HG03097 (cell line): ENCODE data around the gene ZBTB39.
"Not testable (repeated sequence)": the region's sequence is repeated elsewhere in the genome, so short reads cannot be mapped to it uniquely, and the experiment has no call there.

Experiments
- ATAC-seq: cut with Tn5 transposase; IDR thresholded peaks from one replicate; pipeline ENCODE4 v1.9.1; 2021; ENCODE audit not compliant: unreplicated experiment, low FRiP score

Gene ZBTB39, protein sequence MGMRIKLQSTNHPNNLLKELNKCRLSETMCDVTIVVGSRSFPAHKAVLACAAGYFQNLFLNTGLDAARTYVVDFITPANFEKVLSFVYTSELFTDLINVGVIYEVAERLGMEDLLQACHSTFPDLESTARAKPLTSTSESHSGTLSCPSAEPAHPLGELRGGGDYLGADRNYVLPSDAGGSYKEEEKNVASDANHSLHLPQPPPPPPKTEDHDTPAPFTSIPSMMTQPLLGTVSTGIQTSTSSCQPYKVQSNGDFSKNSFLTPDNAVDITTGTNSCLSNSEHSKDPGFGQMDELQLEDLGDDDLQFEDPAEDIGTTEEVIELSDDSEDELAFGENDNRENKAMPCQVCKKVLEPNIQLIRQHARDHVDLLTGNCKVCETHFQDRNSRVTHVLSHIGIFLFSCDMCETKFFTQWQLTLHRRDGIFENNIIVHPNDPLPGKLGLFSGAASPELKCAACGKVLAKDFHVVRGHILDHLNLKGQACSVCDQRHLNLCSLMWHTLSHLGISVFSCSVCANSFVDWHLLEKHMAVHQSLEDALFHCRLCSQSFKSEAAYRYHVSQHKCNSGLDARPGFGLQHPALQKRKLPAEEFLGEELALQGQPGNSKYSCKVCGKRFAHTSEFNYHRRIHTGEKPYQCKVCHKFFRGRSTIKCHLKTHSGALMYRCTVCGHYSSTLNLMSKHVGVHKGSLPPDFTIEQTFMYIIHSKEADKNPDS

DNA sequence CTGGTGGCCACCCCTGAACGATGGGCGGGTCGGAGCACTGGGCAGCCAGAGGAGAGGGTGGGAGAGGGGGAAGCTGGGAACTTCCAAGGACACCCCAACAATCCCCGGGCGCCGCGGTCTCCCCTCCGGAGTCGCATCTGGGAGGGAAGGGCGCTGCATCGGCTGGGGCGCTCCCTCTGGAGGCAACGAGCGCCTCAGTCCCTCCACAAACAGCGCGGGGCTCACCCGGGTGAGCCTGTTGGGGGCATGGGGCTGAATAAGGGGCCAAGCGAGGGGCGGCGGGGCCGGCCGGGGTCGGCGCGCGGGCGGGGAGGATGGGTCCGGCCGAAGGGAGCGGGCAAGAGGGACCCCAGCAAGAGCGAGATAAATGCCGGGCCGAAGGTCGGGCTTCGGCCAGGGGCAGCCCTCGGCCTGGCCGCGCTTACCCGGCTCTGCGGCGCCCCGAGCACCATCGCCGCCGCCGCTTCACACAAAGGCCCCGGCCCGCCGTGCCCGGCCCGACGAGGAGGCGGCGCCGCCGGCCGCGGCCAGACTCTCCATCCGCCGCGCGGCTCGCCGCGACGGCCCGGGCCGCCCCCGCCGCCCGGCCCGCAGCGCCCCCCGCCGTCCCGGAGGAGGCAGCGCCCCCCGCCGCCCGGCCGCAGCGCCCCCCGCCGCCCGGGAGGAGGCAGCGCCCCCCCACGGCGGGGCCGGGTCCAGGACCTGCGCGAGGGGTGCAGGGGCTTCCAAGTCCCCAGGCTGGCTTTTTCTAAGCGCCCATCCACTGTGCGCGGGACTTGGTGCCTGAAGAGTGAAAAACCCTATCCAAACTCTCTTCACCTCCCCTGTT, at the start of gene ZBTB39:
ZBTB39 (minus strand) TSS at position 567 of the 829 bp plus-strand sequence. CDS start 1,629 bp downstream, outside the sequence.
- peak; percentile 51 for ATAC-seq

DNA sequence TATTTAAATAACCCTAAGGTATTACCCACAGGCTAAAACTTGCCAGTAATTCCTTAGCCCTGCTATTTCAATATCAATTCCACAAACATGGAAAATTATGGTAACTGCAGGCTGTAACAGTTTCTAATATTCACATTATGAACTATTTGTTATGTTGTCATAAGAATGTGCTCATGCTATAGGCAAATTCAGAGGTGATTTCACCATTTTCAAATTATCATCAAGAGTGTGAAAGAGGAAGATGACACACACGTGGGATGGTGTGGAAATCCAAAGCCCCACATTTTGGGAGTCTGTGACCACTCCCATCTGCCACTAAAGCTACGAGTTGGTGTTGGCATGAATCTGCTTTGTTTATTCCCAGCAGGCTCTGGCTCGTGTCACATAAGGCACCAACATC, 49.5 kb upstream of the ZBTB39 start:
- ATAC-seq, result no peak

DNA sequence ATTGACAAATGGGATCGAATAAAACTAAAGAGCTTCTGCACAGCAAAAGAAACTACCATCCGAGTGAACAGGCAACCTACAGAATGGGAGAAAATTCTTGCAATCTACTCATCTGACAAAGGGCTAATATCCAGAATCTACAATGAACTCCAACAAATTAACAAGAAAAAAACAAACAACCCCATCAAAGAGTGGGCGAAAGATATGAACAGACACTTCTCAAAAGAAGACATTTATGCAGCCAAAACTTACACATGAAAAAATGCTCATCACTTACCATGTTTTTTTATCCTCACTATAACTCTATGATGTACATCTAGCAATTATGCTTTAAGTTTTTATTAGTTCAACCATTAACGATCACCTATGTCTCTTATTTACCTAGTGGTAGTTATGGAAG, 47.6 kb upstream of the ZBTB39 start:
- ATAC-seq, result not testable (repeated sequence)

DNA sequence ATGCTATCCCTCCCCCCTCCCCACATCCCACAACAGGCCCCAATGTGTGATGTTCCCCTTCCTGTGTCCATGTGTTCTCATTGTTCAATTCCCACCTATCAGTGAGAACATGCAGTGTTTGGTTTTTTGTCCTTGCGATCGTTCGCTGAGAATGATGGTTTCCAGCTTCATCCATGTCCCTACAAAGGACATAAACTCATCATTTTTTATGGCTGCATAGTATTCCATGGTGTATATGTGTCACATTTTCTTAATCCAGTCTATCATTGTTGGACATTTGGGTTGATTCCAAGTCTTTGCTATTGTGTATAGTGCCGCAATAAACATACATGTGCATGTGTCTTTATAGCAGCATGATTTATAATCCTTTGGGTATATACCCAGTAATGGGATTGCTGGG, 46.8 kb upstream of the ZBTB39 start:
- not testable (repeated sequence) for ATAC-seq

DNA sequence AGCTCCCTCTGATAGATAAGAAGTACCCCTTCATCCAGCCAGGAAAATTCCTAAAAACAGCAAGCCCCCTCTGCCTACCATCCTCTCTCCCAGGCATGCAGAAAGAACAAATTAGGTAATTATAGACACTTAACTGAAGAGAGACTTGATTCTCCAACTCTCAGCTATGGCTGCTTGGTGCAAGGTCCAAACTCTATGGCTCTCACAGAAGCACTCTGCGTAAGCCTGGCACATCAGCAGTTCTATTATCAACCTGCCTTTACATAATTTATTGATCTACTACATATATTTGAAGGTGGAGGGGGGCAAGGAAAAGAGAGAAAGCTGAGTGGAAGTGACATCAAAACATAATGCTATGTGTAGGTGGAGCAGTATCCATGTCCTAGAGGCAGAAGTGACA, 44.7 kb upstream of the ZBTB39 start:
- ATAC-seq, result no peak

DNA sequence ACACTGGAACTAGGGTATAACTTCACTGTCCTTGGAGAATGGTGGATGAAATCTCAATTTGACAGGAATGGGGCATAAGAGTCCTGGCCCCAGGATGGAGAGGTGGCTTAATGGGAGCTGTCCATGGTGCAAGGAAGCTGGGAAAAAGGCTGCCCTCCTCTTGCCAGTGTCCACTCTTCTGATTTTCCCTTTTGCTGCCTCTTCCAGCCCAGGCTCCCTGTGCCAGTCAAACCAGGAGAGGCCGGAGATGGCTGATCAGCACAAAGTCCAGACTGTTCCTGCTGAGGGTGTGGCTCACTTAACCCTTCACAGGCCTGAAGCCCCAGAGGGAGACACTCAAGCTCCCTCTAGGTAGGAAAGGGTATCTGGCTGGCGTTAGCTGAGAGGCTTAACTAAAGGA, 43.5 kb upstream of the ZBTB39 start, which contains the start of gene MYO1A:
MYO1A (minus strand) TSS at position 240 of the 400 bp plus-strand sequence. CDS start 1,806 bp downstream, outside the sequence.
- ATAC-seq, result no peak

DNA sequence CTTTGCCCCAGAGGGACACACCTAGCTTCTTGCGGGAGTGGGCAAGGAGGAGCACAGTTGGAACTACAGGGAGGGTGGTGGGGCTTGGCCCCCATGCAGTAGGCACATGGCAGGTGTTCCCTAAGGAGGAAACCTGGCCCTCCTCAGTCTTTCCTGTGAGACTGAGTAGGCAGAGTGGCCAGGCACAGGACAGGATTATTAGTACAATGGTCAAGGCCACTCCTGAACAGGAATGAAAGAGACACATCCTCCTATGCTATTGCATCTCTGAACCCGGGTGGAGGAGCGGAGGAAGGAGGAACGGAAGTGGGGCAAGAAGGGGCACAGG, 42.7 kb upstream of the ZBTB39 start:
- ATAC-seq, result no peak

DNA sequence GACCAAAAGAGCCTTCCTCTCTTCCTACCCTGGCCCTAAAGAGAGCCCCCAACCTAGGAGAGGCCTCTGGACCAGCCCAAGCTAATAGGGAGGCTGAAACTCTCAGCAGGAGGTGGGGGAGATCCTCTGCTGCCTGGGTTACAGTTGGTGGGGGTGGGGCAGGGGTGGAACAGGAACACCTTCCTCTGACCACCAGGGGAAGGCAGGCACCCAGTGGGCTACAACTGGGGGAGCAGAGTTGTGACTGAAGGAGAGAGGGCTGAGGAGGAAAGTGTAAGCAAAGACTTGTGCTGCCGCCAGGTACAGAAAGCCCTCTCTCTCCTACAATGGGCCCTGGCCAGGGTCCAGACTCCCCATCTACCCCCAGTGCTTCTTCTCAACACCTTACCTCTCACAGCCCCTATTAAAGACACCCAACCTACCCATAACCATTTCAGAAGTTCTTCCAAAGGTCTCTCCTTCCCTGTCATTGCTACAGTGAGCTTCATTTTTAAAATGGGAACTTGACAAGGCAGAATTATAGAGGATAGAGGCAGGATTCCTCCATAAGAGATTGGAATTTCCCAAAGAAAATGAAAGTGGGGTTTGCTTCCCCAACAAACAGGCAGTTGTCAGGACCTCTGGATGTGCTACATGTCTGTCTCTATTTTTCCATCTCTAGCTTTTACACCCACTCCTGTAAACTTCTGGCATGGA, 42.2 kb upstream of the ZBTB39 start:
- no peak for ATAC-seq

DNA sequence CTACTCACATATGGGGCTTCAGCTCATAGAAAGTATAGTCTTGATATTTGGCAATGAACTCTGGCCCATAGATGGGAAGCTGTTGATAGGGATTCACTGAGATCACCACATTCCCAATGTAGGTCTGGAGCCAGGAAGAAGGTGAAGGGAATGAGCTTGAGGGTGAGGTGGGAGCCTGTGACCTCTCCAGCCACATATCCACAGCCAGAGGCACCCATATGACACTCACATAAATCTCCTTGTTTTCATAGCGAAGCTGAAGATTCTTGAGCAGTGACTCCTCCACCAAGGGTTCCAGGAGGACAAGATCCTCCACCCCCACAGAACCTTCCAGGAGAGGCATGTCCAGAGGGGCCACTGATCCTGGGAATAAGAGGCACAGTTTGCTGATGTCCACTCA, 41.6 kb upstream of the ZBTB39 start:
- no peak for ATAC-seq

DNA sequence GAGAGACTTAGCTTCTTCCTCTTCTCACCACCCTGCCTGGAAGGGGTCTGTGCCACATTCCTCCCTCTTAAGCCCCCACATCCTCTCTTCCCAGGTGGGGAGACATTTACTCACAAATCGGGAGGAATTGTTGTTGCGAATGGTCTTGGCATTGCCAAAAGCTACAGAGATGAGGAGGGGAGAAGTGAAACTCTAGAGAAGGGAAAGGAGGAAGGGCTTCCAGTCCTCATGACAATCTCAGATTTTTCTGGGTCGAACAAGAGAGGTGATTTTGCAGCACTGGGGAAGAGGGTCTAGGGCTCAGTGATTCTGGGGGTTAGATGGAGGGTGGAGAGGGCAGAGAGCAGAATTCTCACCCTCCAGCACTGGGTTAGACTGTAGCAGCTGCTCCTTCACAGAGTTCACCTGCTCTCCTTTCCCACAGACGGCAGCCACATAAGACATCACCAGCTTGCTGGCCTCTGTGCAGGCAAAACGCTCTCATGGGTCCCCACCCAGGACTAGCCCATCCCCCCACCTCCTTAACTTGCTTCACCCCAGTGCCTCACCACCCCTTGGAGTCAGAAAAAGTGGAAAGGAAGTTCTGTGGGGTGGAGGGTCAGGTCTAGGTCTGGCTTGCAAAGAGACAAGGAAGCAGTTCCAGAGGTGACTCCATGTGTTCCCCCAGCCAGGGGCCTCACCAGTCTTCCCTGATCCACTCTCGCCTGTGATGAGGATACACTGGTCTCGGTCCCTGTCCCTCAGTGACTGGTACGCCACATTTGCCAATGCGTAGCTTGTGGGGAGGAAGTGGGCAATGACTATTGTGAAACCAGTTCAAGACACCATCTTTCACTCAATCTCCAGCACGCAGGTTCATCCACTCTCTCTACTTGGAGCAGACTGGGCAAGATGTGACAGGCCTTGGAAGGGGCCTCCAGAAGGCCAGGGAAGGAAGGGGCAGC, 40.9 kb upstream of the ZBTB39 start:
- no peak for ATAC-seq

DNA sequence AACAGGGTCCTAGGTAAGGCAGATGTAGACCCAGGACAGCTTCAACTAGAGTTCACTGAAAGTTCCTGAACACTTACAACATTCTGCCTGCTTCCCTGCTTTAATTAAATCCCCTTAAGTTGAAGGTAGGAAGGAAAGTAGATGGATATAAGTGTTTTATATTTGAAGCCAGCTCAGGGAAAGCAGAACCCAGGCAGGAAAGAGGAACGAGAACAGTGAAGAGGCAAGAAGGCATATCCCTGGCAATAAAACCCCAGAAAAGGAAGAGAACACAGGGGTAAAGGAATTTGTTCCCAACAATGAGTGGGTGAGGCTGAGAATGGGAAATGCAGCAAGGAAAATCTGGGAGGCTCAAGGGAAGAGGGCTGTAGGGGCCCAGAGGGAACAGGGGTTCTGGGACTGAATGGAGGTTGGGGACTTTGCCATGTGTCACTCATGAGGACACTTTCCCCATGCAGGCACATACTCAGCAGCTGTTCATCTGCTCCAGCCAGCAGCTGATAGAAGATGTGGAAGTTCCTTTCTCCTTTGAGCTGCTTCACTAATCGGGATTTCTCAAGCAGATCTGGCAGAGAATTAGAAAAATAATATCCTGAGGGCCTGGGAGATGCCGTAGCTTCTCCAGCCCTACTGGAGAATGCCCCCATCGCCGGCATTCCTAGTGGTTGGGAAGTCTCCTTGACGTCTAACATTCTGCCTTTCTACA, 39.9 kb upstream of the ZBTB39 start:
- ATAC-seq, result no peak

DNA sequence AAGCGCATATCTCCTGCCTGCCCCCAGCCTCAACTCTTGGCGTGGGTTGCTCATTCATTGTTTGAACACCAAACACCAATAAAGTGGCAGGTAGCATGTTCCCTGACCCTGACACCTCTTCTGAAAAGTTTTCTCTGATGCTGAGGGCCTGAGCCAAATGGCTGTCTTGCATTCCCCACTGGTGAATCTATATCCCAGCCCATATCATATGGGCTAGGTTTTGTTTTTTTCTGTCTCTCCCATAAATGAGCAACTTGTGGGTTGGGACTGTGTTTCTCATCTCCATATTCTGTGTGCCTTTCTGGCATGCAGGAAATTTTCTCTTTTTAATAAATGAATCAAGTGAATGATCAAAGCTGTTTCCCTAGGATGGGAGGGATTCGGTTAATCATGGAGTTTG, 38.5 kb upstream of the ZBTB39 start:
- no peak for ATAC-seq

DNA sequence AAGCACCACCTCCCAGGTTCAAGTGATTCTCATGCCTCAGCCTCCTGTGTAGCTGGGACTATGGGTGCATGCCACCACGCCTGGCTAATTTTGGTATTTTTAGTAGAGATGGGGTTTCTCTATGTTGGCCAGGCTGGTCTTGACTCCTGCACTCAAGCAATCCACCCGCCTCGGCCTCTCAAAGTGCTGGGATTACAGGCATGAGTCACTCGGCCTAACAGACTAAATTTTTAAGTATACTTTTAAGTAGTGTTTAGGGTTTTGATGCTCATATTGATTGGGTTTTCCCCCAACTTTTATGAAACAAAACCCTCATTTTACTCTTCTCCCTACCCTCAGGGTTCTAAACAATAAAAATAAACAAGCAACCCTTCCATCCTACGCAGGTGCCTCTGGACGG, 38.1 kb upstream of the ZBTB39 start:
- no peak for ATAC-seq

DNA sequence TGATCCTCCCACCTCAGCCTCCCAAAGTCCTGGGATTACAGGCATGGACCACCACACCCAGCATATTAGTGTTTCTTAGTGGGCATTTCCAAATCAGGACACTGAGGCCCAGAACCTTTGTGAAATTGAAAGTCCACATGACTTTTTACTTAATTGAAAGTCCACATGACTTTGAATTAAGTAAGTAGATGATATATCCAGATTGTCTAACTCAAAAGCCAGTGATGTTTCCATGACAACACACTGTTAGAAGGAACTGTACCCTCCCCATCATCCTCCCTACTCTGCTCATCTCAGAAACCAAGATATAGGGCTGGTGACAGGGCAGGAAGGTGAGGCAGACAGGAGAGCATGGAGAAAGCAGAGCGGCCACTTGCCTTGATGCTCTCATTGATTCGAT, 36.3 kb upstream of the ZBTB39 start:
- ATAC-seq, result no peak

DNA sequence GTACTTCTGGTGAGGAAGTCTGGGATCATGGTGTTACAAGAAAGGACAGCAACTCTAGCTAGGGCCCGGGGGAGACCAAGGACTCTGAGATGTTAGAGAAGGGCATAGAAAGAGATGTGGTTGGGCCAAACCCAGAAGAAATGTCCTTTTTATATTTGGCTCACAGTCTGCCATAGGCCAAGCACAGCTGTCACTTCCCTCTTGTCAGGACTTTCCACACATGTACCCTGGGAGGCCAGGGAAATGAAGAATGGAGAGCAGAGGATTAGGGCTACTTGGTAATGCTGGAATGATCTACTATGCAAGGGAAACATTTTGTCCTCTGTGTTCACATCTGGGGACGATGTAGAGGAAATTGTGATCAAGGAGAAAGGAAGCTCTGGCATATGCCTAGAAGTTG, 34.4 kb upstream of the ZBTB39 start:
- ATAC-seq, result no peak

DNA sequence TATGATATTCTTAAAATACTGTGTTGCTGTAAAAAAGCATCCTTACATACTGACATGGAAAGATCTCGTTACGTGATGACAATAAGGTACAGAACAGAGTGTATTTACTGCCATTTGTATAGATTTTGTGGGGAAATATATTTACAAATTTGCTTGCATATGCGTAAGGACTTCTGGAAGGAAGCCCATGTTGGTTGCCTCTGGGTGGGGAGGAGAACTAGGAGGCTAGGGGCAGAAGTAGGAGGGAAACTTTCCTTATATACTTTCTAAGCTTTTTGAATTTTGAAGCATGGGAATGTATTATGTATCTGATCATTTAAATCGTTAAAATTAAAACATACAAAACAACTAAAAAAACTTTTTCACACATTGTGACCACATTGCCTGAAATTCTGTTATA, 33.9 kb upstream of the ZBTB39 start:
- no peak for ATAC-seq

DNA sequence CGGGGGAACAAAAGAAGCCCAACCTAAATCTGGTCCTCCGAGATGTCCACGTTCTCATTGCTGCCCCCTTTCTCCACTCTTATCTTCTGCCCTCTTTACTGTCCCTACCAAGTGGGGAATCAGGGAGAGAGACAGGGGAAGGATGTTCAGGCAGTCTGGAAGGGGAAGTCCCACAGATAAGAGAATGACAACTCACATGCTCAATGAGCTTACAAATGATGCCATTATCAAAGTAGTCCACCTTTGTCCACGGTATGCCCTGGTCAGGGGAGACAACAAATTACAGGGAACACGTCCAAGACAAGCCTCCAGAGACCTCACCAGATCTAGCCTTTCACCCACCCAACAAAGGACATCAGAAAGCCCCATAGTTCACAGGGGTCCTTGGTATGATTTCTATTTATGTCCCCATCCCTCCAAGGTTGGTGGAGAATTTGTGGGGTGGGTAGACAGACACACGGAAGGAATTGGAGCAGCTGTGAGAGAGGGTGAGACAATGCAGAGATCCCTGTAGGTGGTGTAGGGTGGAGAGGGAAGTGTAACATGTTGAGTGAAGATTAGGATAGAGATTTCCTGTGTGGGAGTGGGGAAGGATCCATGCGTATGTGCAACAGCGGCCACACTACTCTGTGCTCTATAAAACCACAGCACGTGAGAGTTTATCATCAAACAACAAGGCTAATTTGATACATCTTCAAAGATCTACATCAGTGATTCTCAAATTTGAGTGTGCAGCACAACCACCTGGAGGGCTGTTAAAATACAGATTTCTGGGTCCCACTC, 32.9 kb upstream of the ZBTB39 start:
- no peak for ATAC-seq

DNA sequence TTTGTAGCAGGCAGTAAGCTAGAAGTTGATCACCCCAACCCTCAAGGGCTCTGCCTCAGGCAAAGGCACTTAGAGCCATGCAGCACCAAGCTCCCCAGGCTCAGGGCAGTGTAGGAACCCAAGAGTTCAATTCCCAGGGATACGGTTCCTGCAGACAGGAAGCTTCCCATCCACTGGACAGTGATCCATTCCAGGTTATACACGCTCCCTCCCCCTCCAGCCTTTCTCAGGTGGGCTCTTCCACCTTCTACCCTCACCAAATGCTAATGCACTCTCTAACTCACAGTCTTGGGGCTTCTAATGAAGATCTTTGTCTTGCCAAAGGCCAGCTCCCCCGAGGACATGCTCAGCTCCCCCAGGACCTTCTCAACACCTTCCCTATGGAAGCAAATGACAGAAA, 30.9 kb upstream of the ZBTB39 start:
- ATAC-seq, result no peak
